HG02610 (cell line): Measurements from ENCODE around the gene KIF24.
"Not testable (repeated sequence)": the region's sequence is repeated elsewhere in the genome, so short reads cannot be mapped to it uniquely, and the experiment has no call there.

Experiments
- ATAC-seq: cut with Tn5 transposase; IDR thresholded peaks from one replicate; pipeline ENCODE4 v1.9.1; 2021; ENCODE audit warnings: mild to moderate bottlenecking, moderate library complexity; ENCODE audit not compliant: unreplicated experiment

The KIF24 gene

DNA sequence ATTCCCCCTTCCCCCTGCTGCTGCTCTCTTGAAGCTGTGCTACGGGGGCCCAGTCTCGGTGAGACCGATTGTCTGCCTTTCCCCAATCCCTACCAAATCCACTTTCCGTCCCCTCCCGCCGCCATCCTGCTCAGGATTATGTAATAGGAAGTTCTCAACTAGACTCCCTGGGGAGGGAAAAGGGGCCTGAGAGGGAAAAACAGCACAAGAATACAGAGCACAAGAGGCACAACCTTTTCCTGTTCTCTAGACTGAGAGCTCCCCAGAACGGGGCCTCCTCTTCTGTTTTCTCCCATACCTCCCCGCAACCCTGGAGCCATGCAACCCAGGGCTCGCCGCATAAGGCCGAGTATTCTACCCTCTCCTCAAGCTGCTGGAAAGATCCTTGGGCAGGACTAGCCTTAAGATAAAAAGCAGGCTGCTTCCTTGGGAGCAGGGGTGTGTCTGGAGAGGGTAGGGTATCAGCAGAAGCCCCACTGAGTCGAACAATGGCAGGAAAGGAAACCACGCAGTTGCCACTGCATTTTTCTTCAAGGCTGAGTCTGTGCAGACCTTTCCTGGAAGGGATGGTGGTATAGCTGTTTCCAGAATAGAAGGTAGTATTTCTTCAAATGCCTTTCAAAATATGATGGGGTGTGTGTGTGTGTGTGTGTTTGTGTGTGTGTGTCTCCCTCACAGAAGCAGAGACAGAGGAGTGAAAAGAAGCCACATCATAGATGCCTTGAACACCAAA is 34.7 kb upstream of the KIF24 start:
- no peak for ATAC-seq

- no peak for ATAC-seq
Observed at GRCh38 chr9:34362614-34363214, 33.6 kb upstream of the KIF24 start.

- not testable (repeated sequence) for ATAC-seq
Observed at GRCh38 chr9:34352957-34353356, 23.9 kb upstream of the KIF24 start.

DNA sequence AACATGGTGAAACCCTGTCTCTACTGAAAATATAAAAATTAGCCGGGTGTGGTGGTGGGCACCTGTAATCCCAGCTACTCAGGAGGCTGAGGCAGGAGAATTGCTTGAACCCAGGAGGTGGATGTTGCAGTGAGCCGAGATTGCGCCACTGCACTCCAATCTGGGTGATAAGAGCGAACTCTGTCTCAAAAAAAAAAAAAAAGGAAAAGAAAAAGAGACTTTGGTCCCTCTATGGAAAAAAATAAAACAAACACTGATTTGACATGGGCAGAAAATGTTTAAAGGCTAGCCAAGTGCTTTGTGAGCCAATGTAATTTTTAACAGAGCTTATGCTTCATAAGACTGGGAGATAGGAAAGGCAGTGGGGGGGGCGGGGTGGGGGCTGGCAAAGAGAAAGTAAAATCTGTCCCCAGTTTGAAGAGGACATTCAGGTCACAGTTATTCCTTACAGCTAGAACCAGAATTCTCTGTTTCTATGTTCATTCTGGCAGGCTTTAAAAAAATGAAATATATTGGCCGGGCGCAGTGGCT is 23.1 kb upstream of the KIF24 start:
- not testable (repeated sequence) for ATAC-seq

DNA sequence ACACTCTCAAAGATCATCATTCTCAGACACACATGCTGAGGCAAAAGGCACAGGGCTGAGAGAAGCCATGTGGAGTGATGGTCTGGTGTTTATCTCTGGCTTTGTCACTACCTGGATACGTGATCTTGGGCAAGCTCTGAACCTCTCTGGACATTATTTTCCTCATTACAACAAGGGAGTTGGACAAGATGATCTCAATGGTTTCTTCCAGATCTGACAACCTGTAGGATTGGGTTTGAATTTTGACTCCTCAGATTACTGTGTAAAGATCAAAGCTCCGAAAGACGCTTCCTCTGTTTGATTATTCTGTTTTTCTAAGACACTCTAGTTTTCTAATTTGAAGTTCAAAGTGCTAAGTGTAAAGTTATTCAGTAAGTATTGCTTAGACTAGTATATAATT is 20.3 kb upstream of the KIF24 start:
- no peak for ATAC-seq

DNA sequence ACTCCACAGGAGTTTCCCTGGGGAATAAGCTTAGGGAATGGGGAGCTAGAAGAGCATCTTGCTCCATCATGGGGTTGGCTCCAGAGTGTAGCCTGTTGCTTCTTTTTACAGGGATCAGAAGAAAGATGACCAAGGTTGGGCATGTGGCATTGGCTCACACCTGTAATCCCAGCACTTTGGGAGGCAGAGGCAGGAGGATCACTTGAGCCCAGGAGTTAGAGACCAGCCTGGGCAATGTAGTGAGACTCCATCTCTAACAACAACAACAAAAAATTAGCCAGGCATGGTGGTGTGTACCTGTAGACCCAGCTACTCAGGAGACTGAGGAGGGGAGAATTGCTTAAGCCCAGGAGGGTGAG is 18.7 kb upstream of the KIF24 start:
- no peak for ATAC-seq

DNA sequence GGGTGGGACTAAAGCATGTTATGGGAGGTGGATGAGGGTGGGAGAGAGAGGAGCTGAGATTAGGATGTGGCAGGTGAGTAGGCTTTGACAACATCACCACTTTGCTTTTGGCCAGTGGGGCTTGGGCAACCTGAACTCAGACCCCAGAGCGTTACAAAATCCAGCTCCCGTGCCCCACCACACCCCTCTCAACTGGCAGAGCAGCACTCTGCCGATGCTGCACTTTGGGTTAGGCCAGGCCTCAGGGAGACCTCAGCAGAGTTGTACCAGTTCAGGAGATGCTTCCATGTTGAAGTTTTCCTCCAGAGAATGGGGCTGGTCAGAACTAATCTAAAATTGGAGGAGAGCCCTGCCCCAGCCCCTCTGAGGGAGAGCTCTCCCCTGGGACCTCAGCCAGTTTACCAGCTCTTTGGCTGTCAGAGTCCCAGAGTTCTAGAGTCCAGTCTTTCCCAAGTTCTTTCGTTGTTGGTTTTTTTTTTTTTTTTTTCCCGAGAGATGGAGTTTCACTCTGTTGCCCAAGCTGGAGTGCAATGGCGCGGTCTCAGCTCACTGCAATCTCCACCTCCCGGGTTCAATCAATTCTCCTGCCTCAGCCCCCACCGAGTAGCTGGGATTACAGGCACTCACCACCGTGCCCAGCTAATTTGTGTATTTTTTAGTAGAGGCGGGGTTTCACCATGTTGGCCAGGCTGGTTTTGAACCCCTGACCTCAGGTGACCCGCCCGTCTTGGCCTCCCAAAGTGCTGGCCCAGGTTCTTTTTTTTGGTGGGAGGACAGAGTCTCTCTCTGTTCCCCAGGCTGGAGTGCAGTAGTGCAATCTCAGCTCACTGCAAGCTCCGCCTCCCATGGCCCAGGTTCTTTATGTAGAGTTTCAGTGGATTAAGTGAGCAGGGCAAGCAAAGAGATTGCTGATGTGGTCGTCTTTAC is 18.1 kb upstream of the KIF24 start:
- no peak for ATAC-seq

- no peak for ATAC-seq
Observed at GRCh38 chr9:34343605-34344004, 14.5 kb upstream of the KIF24 start.

- ATAC-seq: no peak
Observed at GRCh38 chr9:34343090-34343489, 14.0 kb upstream of the KIF24 start.

DNA sequence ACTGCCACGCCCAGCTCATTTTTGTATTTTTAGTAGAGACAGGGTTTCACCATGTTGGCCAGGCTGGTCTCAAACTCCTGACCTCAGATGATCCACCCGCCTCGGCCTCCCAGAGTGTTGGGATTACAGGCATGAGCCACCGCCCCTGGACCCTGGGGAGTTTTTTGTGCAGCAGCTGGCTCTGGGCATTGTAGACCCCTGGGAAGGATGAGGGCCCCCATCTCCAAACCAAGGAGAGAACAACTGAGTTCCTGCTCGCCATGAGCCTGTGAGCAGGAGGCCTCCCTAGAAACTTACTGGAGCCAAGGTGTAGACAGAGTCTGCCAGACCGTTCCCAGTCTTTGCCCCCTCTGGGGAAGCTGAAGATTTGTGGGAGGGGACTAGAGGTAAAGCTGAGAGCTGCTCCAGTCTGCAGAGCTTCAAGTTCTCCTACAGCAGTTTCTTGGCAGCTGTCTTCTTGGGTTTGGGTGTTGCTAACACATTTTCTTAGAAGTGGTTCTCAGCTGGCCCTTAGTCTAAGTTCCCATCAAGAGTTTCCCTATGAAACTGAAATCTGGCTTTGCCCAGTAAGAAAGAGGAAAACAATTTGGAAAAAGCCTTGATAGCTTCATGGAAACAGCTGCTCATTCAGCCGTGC is 12.7 kb upstream of the KIF24 start:
- ATAC-seq: no peak

GRCh38 chr9:34338665-34339385 is 9.8 kb upstream of the KIF24 start:
- ATAC-seq: no peak

DNA sequence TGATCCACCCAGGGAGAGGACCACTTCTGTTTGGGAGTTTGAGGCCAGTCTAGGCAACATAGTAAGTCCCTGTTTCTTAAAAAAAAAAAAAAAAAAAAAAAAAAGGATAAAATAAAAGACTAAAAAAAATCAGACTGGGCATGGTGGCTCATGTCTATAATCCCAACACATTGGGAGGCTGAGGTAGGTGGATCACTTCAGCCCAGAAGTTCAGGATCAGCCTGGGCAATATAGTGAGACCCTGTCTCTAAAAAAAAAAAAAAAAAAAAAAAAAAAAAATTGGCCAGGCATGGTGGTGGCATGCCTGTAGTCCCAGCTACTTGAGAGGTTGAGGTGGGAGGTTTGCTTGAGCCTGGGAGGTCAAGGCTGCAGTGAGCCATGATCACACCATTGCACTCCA is 9.0 kb upstream of the KIF24 start:
- ATAC-seq: not testable (repeated sequence)

DNA sequence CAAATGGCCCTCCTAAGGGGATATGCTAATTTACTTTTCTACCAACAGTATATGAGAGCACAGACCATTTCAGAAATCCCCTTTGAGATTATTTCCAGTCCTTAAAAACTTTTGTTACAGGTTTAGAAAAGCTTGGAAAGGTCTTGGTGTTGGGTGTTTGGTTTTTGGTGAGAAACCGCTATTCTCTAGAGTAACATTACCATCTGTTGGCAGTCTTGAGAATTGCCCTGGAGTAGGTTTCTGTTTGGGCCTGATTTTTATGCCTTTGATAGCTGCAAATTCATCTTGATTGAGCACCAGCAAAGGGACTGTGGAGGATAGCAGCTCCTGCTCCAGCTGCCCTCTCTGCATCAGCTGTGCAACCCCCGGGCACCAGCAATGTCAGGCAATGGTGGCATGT is 8.3 kb upstream of the KIF24 start:
- no peak for ATAC-seq

GRCh38 chr9:34335376-34335775 is 6.3 kb upstream of the KIF24 start:
- ATAC-seq: no peak

GRCh38 chr9:34334916-34335315 is 5.8 kb upstream of the KIF24 start:
- ATAC-seq: no peak

DNA sequence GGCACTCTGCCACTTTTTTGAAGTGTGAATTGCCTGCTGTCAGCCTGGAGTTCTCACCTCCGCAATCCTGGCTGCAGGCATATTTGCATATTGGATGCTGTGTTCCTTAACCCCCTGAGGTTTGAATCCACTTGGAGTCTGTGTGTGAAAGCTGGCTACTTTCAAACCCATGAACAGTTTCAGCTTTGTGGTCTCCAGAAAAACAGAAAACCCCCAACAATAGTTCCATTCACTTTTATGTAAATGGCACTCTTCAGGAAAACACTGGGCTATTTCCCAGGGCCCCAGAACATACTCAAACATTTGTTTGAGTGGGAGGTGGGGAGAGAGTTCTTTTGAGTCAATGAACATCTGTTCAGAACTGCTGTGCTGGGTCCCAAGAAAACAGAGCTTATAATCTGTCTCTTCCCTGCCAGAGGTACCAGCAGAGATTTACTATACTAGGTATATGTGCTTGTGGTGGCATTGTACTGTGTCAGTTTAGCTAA is 5.3 kb upstream of the KIF24 start:
- no peak for ATAC-seq

DNA sequence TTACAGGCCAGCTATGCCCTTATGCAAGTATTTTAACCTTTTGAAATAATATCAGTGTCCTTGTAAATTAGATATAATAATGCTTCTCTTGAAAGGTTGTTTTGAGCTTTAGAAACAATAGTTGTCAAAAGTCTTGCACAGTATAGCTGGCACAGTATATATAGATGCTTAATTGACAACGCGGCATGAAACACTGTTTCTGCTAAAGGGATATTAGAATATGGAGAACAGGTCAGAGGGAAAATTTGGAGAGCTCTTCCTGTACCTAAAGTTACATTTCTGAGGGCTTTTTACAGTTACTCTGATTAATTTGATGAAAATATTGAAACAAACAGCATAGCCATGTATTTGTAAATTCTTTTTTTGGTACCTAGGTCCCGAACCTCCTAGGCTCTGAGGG is 4.8 kb upstream of the KIF24 start:
- ATAC-seq: no peak

DNA sequence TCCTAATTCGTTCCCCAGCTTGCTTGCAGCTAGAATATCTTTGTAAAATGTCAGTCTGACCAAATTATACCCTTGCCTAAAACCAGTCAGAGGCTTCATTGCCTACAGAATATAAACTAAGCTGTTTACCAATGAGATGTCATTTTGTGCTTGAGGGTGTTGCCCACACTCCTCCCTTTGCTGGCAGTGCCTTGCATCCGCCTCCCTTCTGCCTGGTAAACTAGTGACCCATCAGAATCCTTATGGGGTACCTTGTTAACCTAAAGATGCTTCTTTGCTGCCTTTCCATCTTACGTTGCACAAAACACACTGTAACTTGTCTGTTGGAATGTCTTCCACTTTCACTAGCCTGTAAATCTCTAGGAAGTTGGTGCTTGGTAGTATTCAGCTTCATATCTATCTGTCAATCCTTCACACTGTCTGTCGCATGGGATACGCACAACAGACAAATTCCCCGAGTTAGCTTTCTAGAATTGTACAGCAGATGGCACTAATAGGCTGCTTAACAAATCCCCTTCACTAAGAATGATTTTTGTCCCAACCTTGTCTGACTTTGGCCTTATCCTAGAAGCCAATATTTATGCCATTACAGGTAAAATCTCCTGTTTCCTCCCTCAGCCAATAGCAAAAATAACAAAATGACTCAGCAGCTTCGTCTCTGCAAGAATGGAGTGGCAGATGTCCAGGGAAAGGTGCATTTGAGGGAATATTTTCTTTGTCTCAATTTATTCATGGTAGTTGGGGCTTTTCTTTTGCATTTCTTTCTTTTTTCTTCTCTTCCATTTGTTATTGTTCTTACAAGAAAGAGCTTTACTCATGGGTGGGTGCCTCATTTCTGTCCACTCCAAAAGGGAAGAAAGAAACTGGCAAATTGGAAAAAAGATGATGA is 3.3 kb upstream of the KIF24 start:
- no peak for ATAC-seq

- no peak for ATAC-seq
Observed at GRCh38 chr9:34331196-34331595, 2.1 kb upstream of the KIF24 start.
